ENCODE results near the gene CAMKMT.

- TF ChIP-seq EZH2 (IDR thresholded peaks at IDR 0.05; ENCODE audit: low read depth, unreplicated experiment) = no peak
- TF ChIP-seq CTCF (conservative IDR thresholded peaks at IDR 0.05; ENCODE audit: low read depth in 2 of 2) = no peak
- TF ChIP-seq POLR2AphosphoS5 (IDR thresholded peaks at IDR 0.05; ENCODE audit: low read depth) = no peak
- no peak for TF ChIP-seq ETS1 (IDR thresholded peaks at IDR 0.05)
- TF ChIP-seq CREB1 (CRISPR knock-in tag; IDR thresholded peaks at IDR 0.05; ENCODE audit: low read depth) = no peak
- no peak for TF ChIP-seq EZH2phosphoT487 (IDR thresholded peaks at IDR 0.05; ENCODE audit: unreplicated experiment)
- no peak for TF ChIP-seq REST (IDR thresholded peaks at IDR 0.05; ENCODE audit: unreplicated experiment)
- no peak for TF ChIP-seq STAT1 (IDR thresholded peaks at IDR 0.05; ENCODE audit: unreplicated experiment)
- TF ChIP-seq JUNB (IDR thresholded peaks at IDR 0.05; ENCODE audit: unreplicated experiment) = no peak
- TF ChIP-seq ZNF114 (CRISPR knock-in tag; IDR thresholded peaks at IDR 0.05) = no peak
- TF ChIP-seq ZNF331 (CRISPR knock-in tag; IDR thresholded peaks at IDR 0.05; ENCODE audit: low read depth) = no peak
- TF ChIP-seq NANOG (IDR thresholded peaks at IDR 0.05; ENCODE audit: borderline replicate concordance) = peak; percentile 84
Measured at GRCh38 chr2:44430342-44430741, 68.6 kb downstream of the CAMKMT start.

All from GM23338 (cell line).